Parathyroid adenoma (tissue), 2 donors: Measurements from ENCODE around the gene RPL32.

Experiments used
- H2AFZ ChIP-seq: fragments of 300-600 bp; sonication (generic); one replicate; pipeline ENCODE4 v1.7.0; 2017; ENCODE audit warnings: antibody characterized with exemption, mild to moderate bottlenecking
- H3K27ac ChIP-seq: fragments of 300-600 bp; sonication (generic); one replicate; pipeline ENCODE4 v1.7.0; 2017
- H3K27me3 ChIP-seq: fragments of 300-600 bp; sonication (generic); one replicate; pipeline ENCODE4 v1.7.0; 2017; ENCODE audit warnings: low read length; ENCODE audit not compliant: control insufficient read depth, insufficient read depth
- H3K36me3 ChIP-seq: fragments of 300-600 bp; sonication (generic); one replicate; pipeline ENCODE4 v1.7.0; 2017; ENCODE audit warnings: low read length; ENCODE audit not compliant: control insufficient read depth, insufficient read depth
- H3K4me1 ChIP-seq: fragments of 300-600 bp; sonication (generic); one replicate; pipeline ENCODE4 v1.7.0; 2017; ENCODE audit warnings: control low read depth
- H3K4me2 ChIP-seq: fragments of 300-600 bp; sonication (generic); one replicate; pipeline ENCODE4 v1.7.0; 2017; ENCODE audit warnings: low read length
- H3K4me3 ChIP-seq: fragments of 300-600 bp; sonication (generic); one replicate; pipeline ENCODE4 v1.7.0; 2017; ENCODE audit warnings: low read depth, low read length
- H3K79me2 ChIP-seq: fragments of 300-600 bp; sonication (generic); one replicate; pipeline ENCODE4 v1.7.0; 2017; ENCODE audit warnings: control low read depth
- H3K9ac ChIP-seq: fragments of 300-600 bp; sonication (generic); one replicate; pipeline ENCODE4 v1.7.0; 2017; ENCODE audit warnings: mild to moderate bottlenecking
- H3K9me3 ChIP-seq: fragments of 300-600 bp; sonication (generic); one replicate; pipeline ENCODE4 v1.7.0; 2017; ENCODE audit warnings: low read length; ENCODE audit not compliant: control insufficient read depth
- CTCF ChIP-seq: fragments of 300-600 bp; sonication (generic); IDR thresholded peaks from one replicate; pipeline ENCODE4 v1.7.0; 2017; ENCODE audit warnings: antibody characterized with exemption, mild to moderate bottlenecking
- donor health status: primary hyperparathyroidism.

Gene RPL32

DNA sequence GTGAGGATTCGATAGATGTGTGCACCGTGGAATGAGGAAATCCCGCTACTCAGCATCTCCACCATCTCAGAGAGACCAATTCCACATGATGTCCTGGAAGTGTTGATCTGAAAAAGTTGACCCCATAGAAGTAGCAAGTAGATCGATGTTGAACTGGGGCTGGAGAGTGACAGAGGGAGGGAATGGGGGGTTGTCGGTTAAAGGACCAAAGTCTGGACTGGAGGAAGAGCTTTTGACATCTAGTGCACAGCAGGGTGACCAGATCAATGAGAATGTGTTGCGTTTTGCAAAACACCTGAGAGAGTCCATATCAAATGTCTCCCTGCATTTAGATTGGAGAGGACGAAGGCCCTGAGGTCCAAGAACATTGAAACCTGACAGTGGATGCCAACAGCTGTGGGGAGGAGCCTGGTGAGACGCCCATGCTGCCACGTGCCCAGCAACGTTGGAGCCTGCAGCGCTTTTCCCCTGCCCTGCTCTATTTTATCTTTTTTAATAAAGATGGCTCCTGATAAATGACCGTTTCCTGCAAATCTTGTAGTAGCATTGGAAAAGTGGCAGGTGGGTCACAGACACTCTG lies 30.1 kb upstream of the RPL32 start:
- Histone ChIP-seq H3K27ac (no peak overlapping the region), H3K4me1 (no peaks in the 10 kb centered on the region), H3K27me3 (no peaks in the 10 kb centered on the region)

GRCh38 chr3:12870942-12871341 lies 29.6 kb upstream of the RPL32 start:
- no peaks in the 10 kb centered on the region for H3K36me3 ChIP-seq
- H3K4me1 ChIP-seq: no peaks in the 10 kb centered on the region
- TF ChIP-seq CTCF: no peak
- H3K27ac ChIP-seq: no peak overlapping the region
- H3K9ac ChIP-seq: no peak overlapping the region
- no peak overlapping the region for H2AFZ ChIP-seq
- H3K79me2 ChIP-seq: no peaks in the 10 kb centered on the region
- H3K4me2 ChIP-seq: no peak overlapping the region
- H3K27me3 ChIP-seq: no peaks in the 10 kb centered on the region
- H3K9me3 ChIP-seq: no peaks in the 10 kb centered on the region
- H3K4me3 ChIP-seq: no peak overlapping the region

More for the DNA sequence above, 30.1 kb upstream of the RPL32 start:
- TF ChIP-seq CTCF: no peak
- Histone ChIP-seq H3K4me3 (no peak overlapping the region), H3K79me2 (no peaks in the 10 kb centered on the region), H3K36me3 (no peaks in the 10 kb centered on the region), H2AFZ (no peak overlapping the region), H3K9ac (no peak overlapping the region), H3K9me3 (no peaks in the 10 kb centered on the region), H3K4me2 (no peak overlapping the region)

DNA sequence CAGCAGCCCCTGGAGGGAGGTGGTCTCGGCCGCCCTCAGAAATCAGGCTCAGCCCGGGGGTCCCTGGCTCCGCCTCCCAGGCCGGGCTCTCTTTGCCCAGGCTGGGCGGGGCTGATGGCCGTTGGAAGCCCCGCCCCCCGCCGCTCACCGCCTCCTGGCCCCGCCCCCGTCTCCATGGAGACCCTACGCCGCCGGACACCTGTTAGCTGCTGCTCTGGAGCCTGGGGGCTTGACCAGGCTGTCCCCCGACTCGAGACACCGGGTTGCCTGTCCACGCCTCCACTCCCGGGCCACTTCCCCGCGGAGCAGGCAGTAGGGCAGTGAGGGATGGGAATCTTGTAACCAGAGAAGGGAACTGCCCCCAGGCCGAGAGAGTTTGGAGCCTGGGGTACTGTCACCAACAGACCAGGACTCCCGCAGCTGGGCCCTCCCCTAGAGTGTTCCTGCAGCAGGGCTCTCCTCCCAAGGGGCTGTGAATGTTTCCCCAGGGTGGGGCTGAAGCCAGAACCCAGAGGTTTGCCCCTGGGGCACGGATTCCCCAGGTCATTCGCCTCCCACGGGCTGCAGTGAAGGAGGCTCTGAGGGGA lies 27.8 kb upstream of the RPL32 start:
- H3K4me3 ChIP-seq: no peak overlapping the region
- no peak for TF ChIP-seq CTCF
- no peaks in the 10 kb centered on the region for H3K79me2 ChIP-seq
- no peak overlapping the region for H3K9ac ChIP-seq
- H2AFZ ChIP-seq: no peak overlapping the region
- no peaks in the 10 kb centered on the region for H3K36me3 ChIP-seq
- H3K27ac ChIP-seq: no peak overlapping the region
- H3K4me1 ChIP-seq: no peaks in the 10 kb centered on the region
- H3K4me2 ChIP-seq: no peak overlapping the region
- no peaks in the 10 kb centered on the region for H3K27me3 ChIP-seq
- no peaks in the 10 kb centered on the region for H3K9me3 ChIP-seq

DNA sequence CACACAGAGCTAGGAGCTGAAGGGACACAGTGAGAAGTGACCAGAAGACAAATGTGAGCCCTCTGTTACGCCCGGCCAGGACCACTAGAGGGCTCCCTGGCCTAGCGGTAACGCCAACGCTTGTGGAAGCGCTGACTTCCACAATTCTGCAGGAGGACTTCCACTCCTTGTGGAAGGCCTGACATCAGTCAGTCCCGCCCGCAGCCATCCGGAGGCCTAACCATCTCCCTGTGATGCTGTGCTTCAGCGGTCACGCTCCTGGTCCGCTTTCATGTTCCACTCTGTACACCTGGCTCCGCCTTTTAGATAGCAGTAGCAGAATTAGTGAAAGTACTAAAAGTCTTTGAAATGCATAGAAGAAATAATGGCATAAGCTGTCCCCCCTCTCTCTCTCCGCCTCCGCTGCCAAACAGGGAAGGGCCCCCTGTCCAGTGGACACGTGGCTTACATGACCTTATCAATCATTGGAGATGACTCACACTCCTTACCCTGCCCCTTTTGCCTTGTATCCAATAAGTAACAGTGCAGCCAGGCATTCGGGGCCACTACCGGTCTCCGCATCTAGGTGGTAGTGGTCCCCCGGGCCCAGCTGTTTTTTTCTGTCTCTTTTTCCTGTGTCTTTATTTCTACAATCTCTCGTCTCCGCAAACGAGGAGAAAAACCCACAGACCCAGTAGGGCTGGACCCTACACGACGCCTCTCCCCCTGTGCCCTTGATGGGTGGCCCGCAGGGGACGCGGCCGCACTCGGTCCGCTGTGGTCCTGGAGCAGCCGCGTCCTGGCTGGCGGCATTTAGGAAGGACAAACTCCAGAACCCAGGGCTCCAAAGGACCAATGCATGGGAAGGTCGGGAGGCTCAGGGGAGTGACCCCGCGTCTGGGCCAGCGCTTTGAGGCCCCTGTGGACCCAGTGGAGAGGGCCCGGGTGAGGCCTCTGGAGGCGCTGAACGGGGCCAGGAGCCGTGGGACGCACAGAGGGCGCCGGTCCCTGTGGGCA lies 27.0 kb upstream of the RPL32 start:
- no peaks in the 10 kb centered on the region for H3K27me3 ChIP-seq
- H3K4me3 ChIP-seq: no peak overlapping the region
- H2AFZ ChIP-seq: peak overlapping the region; percentile 34
- no peak overlapping the region for H3K9ac ChIP-seq
- no peak overlapping the region for H3K27ac ChIP-seq
- H3K4me2 ChIP-seq: no peak overlapping the region
- H3K4me1 ChIP-seq: no peaks in the 10 kb centered on the region
- H3K36me3 ChIP-seq: no peaks in the 10 kb centered on the region
- H3K79me2 ChIP-seq: no peaks in the 10 kb centered on the region
- H3K9me3 ChIP-seq: no peaks in the 10 kb centered on the region
- peak; percentile 93 for TF ChIP-seq CTCF
